ENCODE data around the gene FHOD3. TPM values are rescaled to one million over a fixed set of nuclear protein-coding genes. Genes with fewer than 3 reads are reported as not detected.
"Not testable (repeated sequence)": the region's sequence is repeated elsewhere in the genome, so short reads cannot be mapped to it uniquely, and the experiment has no call there.

Gene FHOD3
- total RNA-seq, 2 experiments from 2014 or later, result not detected

DNA sequence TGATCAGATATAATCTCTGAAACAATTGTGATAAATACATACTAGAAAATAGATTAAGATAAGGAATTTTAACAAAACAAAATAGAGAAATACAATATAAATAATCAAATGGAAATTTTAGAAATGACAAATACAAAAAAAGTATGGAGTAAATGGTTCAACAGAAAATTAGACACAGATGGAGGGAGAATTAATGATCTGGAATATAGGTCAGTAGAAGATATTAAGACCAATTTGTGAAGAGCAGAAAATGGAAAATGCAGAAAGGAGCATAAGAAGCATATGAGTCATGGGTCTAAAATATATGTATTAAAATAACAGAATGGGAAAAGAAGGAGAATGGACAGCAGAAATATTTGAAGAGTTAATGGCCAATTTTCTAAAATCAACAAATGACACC, 44.4 kb downstream of the FHOD3 start:
- no peaks in the 10 kb centered on the region for H3K36me3 Mint-ChIP-seq
- peaks cover 18% of the 10 kb centered on the region for H3K27me3 Mint-ChIP-seq
- H3K4me1 Mint-ChIP-seq, result no peaks in the 10 kb centered on the region

DNA sequence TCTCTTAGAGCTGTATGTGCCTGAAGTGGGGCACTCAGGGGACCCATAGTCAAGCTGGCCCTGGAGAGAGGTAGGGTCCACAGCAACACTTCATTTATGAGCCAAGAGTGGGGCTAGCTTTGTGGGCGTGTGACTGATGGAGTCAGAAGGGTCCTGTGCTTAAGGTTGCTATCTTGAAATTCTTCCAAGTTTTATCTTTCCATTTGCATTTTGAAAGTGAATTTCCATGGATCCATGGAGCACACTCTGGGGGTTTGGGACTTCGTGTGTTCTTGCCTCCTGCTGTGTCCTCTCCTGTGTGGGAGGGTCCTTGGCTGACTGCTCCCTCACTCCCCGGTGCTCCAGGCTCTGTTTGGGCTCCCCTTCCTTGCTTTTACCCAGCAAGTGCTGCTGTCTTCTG, 50.8 kb downstream of the FHOD3 start:
- H3K4me1 Mint-ChIP-seq, result no peaks in the 10 kb centered on the region
- no peak for DNase-seq
- no peak overlapping the region for H3K4me3 Mint-ChIP-seq
- H3K27me3 Mint-ChIP-seq, result peaks cover 27% of the 10 kb centered on the region
- no peaks in the 10 kb centered on the region for H3K9me3 Mint-ChIP-seq
- H3K27ac Mint-ChIP-seq, result no peak overlapping the region
- no peaks in the 10 kb centered on the region for H3K36me3 Mint-ChIP-seq

More for the DNA sequence above, 44.4 kb downstream of the FHOD3 start:
- Mint-ChIP-seq H3K4me3 (no peak overlapping the region), H3K9me3 (peaks cover 2% of the 10 kb centered on the region), H3K27ac (no peak overlapping the region)
- DNase-seq, result no peak

DNA sequence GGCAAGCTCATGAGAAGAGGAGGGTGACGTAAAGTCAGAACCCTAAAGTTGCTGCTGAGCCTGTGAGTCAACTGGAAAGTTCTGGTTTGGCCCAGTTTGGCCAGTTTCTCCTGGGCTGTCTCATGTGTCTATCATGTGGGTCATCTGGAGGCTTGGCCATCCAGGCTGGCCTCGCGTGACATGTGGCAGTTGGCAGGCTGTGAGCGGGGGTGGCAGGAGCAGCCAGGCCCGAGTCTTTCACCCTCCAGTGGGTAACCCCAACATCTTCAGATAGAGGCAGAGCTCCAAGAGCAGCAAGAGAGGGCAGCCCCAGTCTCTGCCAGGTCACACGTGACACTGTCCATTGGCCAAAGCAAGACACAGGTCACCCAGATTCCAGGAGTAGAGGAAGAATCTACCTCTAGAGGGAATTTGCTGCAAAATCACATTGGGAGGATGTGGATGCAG, 51.5 kb downstream of the FHOD3 start:
- Mint-ChIP-seq H3K4me3 (no peak overlapping the region), H3K4me1 (no peaks in the 10 kb centered on the region), H3K27ac (no peak overlapping the region), H3K9me3 (no peaks in the 10 kb centered on the region), H3K27me3 (peaks cover 27% of the 10 kb centered on the region), H3K36me3 (no peaks in the 10 kb centered on the region)
- no peak for DNase-seq

DNA sequence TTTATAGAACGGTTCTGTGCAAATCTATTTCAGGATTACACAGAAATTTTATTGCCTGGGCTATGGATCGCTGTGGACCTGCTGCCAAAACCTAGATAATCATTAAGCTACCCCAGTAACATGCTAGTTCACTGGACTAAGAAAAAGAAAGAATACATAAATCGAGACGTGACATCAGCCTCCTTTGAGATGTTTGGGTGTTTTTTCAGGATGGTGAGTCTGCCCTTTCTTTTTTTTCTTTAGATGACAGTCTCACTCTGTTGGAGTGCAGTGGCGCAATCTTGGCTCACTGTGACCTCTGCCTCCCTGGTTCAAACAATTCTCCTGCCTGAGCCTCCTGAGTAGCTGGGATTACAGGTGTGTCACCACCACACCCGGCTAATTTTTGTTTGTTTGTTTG, 52.0 kb downstream of the FHOD3 start:
- no peaks in the 10 kb centered on the region for H3K9me3 Mint-ChIP-seq
- H3K36me3 Mint-ChIP-seq, result no peaks in the 10 kb centered on the region
- H3K27me3 Mint-ChIP-seq, result peaks cover 27% of the 10 kb centered on the region
- DNase-seq, result no peak
- H3K4me3 Mint-ChIP-seq, result no peak overlapping the region
- H3K27ac Mint-ChIP-seq, result no peak overlapping the region
- H3K4me1 Mint-ChIP-seq, result no peaks in the 10 kb centered on the region

DNA sequence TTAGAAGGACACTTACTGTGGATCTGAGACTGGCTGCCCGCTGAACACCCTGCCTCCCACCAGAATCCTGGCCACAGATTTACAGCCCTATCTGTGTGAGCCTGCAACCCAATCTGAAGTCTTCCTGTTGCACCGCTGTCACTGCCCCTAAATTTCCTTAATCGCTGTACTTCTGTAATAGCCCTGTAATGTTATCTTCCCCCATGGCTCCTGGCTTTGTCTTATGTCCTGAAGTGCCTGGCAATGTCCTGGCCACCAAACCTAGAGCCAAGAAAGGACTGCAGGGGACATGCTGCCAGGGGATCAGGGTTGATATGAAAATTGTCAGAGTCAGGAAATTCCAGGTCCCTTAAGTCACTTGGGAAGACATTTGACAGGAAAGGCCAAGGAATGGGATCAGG, 52.7 kb downstream of the FHOD3 start:
- H3K36me3 Mint-ChIP-seq, result no peaks in the 10 kb centered on the region
- no peaks in the 10 kb centered on the region for H3K4me1 Mint-ChIP-seq
- H3K9me3 Mint-ChIP-seq, result no peaks in the 10 kb centered on the region
- peaks cover 27% of the 10 kb centered on the region for H3K27me3 Mint-ChIP-seq
- H3K27ac Mint-ChIP-seq, result no peak overlapping the region
- no peak for DNase-seq
- no peak overlapping the region for H3K4me3 Mint-ChIP-seq

DNA sequence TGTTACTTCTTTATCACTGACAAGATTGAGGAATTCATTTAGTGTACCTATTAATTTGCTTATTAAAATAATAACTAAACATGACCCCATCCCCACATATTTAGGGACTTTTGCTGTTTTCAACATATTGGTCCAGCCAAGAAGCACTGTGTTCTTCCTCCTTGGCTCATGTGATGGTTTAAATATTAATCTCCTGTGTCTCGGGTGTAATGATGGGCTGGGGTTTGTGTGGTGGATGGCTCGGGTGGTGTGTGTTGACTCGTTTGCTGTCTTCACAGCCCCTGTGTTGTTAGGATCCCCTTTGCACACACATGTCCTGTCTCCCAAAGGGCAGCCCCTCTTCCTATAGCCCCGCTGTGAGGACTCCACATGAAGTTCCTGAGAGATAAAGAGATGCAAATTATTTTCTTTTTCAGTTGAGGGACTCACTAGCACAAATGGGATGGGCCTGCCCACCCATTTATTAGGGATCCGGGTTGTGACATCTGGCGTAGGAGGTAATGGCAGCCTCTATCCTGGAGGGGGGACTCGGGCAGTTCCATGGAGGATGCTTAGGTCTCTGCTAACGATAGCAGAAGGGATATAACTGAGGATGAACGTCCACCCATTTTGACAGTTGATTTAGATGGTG, 53.4 kb downstream of the FHOD3 start:
- Mint-ChIP-seq H3K27me3 (peaks cover 27% of the 10 kb centered on the region), H3K4me1 (no peaks in the 10 kb centered on the region), H3K36me3 (no peaks in the 10 kb centered on the region), H3K4me3 (no peak overlapping the region), H3K27ac (no peak overlapping the region), H3K9me3 (no peaks in the 10 kb centered on the region)
- no peak for DNase-seq

DNA sequence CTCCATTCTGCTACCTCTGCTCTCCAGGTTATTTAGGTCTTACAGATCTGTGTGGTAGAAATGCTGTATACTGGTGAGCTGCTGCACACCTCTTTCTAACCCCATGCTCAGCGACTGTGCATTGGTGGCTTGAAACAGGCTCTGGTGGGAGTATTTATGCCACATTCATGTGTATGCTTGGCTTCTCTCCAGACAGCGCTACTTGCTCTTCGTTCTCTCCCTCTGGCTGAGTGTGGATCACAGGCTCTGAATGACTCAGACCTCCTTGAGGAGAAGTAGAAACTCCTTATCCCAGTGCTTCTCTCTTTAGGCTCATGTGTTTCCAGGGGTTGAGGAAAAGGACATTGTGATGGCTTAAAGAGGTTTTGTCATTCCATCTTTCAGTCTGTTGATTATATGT, 54.9 kb downstream of the FHOD3 start:
- Mint-ChIP-seq H3K27ac (no peak overlapping the region), H3K4me1 (no peaks in the 10 kb centered on the region), H3K9me3 (no peaks in the 10 kb centered on the region), H3K27me3 (peaks cover 20% of the 10 kb centered on the region), H3K4me3 (no peak overlapping the region), H3K36me3 (no peaks in the 10 kb centered on the region)
- DNase-seq, result no peak

DNA sequence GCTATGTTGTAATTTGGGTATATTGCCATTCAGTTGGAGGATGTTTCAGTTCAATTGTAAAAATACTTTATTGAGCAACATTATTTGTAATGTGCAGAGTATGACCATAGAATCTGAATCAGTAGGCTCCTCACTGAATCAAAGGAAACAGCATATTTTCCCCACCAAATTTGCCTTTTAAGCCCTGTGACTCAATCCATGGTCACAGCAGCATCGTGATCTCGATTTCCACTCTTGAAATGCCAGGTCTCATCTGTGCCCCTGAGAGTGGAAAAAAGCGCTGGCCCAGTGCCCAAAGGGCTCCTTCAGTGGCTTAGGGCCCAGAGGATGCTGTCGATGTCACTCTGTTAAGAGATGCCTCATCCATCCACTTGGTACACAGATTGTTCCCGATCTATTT, 57.5 kb downstream of the FHOD3 start:
- Mint-ChIP-seq H3K4me1 (no peaks in the 10 kb centered on the region), H3K36me3 (no peaks in the 10 kb centered on the region), H3K9me3 (no peaks in the 10 kb centered on the region), H3K4me3 (no peak overlapping the region), H3K27me3 (peaks cover 20% of the 10 kb centered on the region), H3K27ac (no peak overlapping the region)
- DNase-seq, result no peak

DNA sequence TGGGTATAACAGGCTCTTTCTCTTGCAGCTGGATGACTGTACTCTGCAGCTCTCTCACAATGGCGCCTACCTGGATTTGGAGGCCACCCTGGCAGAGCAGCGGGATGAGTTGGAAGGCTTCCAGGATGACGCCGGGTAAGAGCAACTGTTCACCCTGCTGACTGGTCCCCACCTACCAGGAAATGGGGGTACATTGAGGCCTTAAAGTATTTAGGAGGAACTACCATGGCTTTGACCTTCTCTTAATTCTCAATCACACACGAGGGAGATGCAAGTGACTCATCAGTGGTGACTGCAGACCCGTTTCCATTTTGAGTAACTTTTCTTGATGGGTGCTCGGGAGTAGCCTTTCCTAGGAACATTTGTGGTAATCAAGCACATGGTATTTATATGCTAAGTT, 58.0 kb downstream of the FHOD3 start:
- peaks cover 15% of the 10 kb centered on the region for H3K27me3 Mint-ChIP-seq
- H3K4me1 Mint-ChIP-seq, result no peaks in the 10 kb centered on the region
- no peak overlapping the region for H3K27ac Mint-ChIP-seq
- no peaks in the 10 kb centered on the region for H3K36me3 Mint-ChIP-seq
- H3K4me3 Mint-ChIP-seq, result no peak overlapping the region
- no peak for DNase-seq
- no peaks in the 10 kb centered on the region for H3K9me3 Mint-ChIP-seq

DNA sequence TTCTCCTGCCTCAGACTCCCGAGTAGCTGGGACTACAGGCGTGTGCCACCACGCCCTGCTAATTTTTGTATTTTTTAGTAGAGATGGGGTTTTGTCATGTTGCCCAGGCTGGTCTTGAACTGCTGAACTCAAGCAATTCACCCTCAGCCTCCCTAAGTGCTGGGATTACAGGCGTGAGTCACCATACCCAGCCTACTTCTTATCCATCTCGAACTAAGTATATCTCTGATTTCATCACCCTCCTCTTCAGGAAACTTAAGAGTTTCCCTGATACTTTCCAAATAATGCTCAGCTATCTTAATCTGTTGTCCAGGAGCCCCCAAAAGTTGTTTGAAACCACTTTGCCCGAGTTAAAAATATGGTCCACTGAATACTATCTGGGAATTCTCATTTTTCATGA, 59.2 kb downstream of the FHOD3 start:
- not testable (repeated sequence) for H3K4me1 Mint-ChIP-seq, H3K4me3 Mint-ChIP-seq, H3K27ac Mint-ChIP-seq, DNase-seq, H3K9me3 Mint-ChIP-seq, H3K36me3 Mint-ChIP-seq
- peaks cover 11% of the 10 kb centered on the region for H3K27me3 Mint-ChIP-seq

DNA sequence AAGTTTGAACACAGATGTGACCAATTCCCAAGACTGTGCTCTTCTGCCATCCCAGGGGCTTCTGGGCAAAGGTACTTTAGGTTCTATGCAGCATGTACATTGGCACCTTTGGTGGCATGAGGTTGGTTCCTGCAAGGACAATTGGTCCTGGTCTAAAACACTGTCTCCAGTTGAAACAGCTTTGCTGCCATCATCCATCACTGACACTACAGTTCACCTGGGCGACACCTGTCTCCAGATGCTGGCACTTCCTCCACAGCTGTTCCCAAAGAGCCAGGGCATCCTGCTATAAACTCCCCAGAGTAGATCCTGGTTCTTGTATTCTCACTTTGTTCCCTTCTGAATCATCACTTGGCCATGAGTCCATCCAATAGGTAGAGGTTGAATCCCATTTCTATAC, 60.6 kb downstream of the FHOD3 start:
- no peak overlapping the region for H3K27ac Mint-ChIP-seq
- no peaks in the 10 kb centered on the region for H3K36me3 Mint-ChIP-seq
- H3K9me3 Mint-ChIP-seq, result no peaks in the 10 kb centered on the region
- H3K27me3 Mint-ChIP-seq, result peaks cover 10% of the 10 kb centered on the region
- DNase-seq, result no peak
- no peak overlapping the region for H3K4me3 Mint-ChIP-seq
- no peaks in the 10 kb centered on the region for H3K4me1 Mint-ChIP-seq

DNA sequence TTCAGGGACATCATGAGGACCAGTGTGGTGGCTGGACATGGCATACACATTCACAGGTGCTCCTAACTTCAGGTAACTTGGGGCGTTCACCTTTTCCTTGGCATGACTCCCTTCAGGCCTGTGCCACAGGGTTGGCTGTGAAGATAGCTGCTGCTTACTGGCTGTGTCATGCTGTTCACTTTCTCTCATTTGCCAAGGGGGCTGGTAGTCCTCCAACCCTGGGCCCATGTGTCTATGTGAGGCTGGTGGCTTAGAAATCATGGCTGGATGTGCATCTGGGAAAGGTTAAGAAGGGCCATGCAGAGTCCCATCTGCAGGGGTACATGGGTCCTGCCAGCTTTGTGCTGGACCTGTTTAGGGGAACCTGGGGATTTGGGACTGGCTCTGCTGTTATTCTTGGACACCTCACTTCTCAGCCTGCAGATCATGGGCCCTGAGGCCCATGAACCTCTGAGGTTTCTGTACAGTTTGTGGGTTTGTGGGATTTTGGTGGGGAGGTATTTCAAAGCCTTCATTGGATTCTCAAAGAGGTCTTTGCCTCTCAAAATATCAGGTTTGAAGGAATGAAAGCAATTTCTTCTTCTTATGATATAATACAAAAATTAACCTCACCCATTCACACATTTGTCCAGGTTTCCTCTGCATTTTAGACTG, 62.9 kb downstream of the FHOD3 start:
- H3K27me3 Mint-ChIP-seq, result peaks cover 14% of the 10 kb centered on the region
- H3K4me1 Mint-ChIP-seq, result no peaks in the 10 kb centered on the region
- H3K4me3 Mint-ChIP-seq, result no peak overlapping the region
- H3K27ac Mint-ChIP-seq, result no peak overlapping the region
- DNase-seq, result no peak
- H3K36me3 Mint-ChIP-seq, result no peaks in the 10 kb centered on the region
- H3K9me3 Mint-ChIP-seq, result no peaks in the 10 kb centered on the region

DNA sequence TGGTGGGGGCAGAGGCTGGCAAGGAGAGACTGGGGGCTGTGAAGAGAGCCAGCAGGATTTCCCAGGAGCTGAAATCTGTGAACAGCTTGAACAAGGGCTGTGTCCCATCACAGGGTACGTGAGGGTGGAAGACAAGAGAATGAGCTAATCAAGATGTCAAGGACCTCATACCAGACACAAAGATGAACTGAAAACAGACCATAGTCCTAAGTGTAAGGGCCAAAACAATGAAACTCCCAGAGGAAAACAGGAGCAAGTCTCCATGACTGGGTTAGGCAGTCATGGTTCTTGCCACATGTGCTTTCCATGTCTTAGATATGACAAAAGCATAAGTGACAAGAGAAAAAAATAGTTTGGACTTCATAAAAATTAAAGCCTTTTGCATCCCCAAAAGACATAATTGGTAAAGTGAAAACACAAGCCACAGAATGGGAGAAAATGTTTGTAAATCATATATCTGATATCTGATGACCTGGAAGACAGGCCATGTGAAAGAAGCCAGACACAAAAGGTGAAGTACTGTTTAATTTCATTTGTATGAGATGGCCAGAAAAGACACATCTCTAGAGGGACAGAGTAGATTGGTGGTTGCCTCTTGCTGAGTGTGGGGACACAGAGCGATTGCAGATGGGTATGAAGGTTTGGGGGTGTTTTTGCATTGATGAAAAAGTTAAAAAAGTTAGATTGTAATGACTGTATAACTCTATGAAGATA, 67.6 kb downstream of the FHOD3 start:
- Mint-ChIP-seq H3K9me3 (no peaks in the 10 kb centered on the region), H3K4me1 (no peaks in the 10 kb centered on the region), H3K27me3 (peaks cover 12% of the 10 kb centered on the region), H3K27ac (no peak overlapping the region), H3K36me3 (no peaks in the 10 kb centered on the region), H3K4me3 (no peak overlapping the region)
- DNase-seq, result no peak

DNA sequence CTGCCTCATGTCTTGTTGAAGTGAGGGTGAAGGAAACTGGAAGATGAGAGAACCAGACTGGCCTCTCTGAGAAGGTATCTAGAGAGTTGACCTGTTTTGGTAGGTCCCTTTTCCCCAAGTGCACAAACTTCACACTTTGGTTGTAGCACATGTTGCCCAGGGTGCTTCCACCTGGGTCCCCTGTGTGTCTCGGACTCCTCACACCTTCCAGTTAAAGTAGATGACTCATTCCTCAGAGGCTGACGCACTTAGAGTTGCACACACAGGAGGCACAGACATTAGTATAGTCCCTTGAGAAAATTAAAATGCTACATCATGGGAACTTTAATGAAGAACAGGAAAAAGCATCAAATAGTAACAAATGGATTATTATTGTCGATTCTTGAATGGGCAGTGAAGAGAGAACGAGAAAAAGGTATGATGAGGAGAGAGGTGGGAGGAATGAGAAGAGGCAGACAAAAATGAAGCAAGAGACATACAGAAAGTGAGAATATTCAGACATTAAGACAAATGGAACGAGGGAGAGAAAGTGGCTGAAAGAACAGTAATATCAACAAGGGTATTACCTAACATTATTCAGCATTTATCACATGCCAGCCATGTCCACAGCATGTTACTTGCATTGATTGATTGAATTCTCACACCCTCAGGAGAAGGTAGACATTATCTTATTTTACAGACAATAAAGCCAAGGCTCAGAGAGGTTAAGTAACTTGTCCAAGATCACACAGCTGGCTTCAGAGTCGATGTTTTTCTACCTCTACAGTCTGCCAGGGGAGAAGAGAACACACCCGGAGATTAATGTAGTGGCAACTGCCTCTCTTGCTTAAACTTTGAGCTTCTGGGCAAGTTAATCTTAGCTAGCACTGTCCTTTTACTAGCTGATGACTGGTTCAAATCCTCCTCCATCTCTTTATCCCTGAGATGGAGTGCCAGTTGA, 68.6 kb downstream of the FHOD3 start:
- Mint-ChIP-seq H3K4me3 (no peak overlapping the region), H3K27ac (no peak overlapping the region), H3K36me3 (no peaks in the 10 kb centered on the region), H3K9me3 (peaks cover under 1% of the 10 kb centered on the region), H3K27me3 (peaks cover 12% of the 10 kb centered on the region), H3K4me1 (no peaks in the 10 kb centered on the region)
- DNase-seq, result no peak
